PC-3 (cell line): Measurements from ENCODE around the gene KCNH1. TPM values are rescaled to one million over a fixed set of nuclear protein-coding genes. Genes with fewer than 3 reads are reported as not detected.

Experiments used
- ATAC-seq: fragments of 200-7000 bp; cut with Tn5 transposase; 2 replicates; pipeline ENCODE4 v1.9.1; 2020; ENCODE audit warnings: mild to moderate bottlenecking, moderate library complexity
- BruUV-seq: library from RNA; stranded (reverse); fragments of 400-500 nt; replicated peaks from 2 replicates; lab custom pipeline; 2021; lab: Mats Ljungman, UMichigan
- CTCF ChIA-PET: fragments of 300-600 bp; sonication (Branson Sonifier 250); formaldehyde crosslinking; loops from one replicate; lab custom pipeline; 2022; ENCODE audit warnings: antibody characterized with exemption; lab: Charles Lee
- POLR2A ChIA-PET: fragments of 300-600 bp; sonication (Branson Sonifier 250); formaldehyde crosslinking; loops from one replicate; lab custom pipeline; 2022; ENCODE audit warnings: antibody characterized with exemption; ENCODE audit not compliant: unreplicated experiment; lab: Charles Lee
- DNase-seq: peaks from one replicate; pipeline ENCODE4 v3.0.0-alpha.2; 2015
- H2AFZ ChIP-seq: fragments of 300-600 bp; sonication (generic); 2 replicates; pipeline ENCODE4 v1.6.0; 2016; ENCODE audit warnings: antibody characterized with exemption, low read length
- H3F3A ChIP-seq: fragments of 300-600 bp; sonication (generic); one replicate; pipeline ENCODE4 v1.6.0; 2017; ENCODE audit warnings: antibody characterized with exemption, low read length, control low read depth, mild to moderate bottlenecking; ENCODE audit not compliant: unreplicated experiment
- H3K27ac ChIP-seq: fragments of 300-600 bp; sonication (generic); 2 replicates; pipeline ENCODE4 v1.5.1; 2016; ENCODE audit warnings: mild to moderate bottlenecking, low read length
- H3K27me3 ChIP-seq: fragments of 300-600 bp; sonication (generic); 2 replicates; pipeline ENCODE4 v1.6.1; 2016; ENCODE audit warnings: low read length, mixed read lengths
- H3K36me3 ChIP-seq: fragments of 300-600 bp; sonication (generic); 2 replicates; pipeline ENCODE4 v1.6.1; 2016; ENCODE audit warnings: low read depth, mixed run types, low read length, mixed read lengths
- H3K4me1 ChIP-seq: fragments of 300-600 bp; sonication (generic); 2 replicates; pipeline ENCODE4 v1.5.1; 2016; ENCODE audit warnings: low read length; ENCODE audit not compliant: insufficient read depth
- H3K4me2 ChIP-seq: fragments of 300-600 bp; sonication (generic); 2 replicates; pipeline ENCODE4 v1.6.0; 2016; ENCODE audit warnings: low read length
- H3K4me3 ChIP-seq: fragments of 300-600 bp; sonication (generic); 2 replicates; pipeline ENCODE4 v1.5.1; 2016; ENCODE audit warnings: mild to moderate bottlenecking, low read length, mixed read lengths
- H3K79me2 ChIP-seq: fragments of 300-600 bp; sonication (generic); 2 replicates; pipeline ENCODE4 v1.6.1; 2017; ENCODE audit warnings: low read length, mixed read lengths
- H3K9ac ChIP-seq: fragments of 300-600 bp; sonication (generic); 2 replicates; pipeline ENCODE4 v1.6.0; 2016; ENCODE audit warnings: mild to moderate bottlenecking, low read length
- H3K9me2 ChIP-seq: fragments of 300-600 bp; sonication (generic); replicated peaks from 2 replicates; pipeline ENCODE4 v1.6.1; 2016; ENCODE audit warnings: mixed run types, low read length, mixed read lengths
- H3K9me3 ChIP-seq: fragments of 300-600 bp; sonication (generic); 2 replicates; pipeline ENCODE4 v1.6.1; 2016; ENCODE audit warnings: low read length, mixed read lengths
- H4K20me1 ChIP-seq: fragments of 300-600 bp; sonication (generic); 2 replicates; pipeline ENCODE4 v1.6.1; 2016; ENCODE audit warnings: low read length, mixed read lengths
- EZH2 ChIP-seq: fragments of 300-600 bp; sonication (generic); IDR thresholded peaks from one replicate; pipeline ENCODE4 v1.6.1; 2017; ENCODE audit warnings: antibody characterized with exemption, mild to moderate bottlenecking, low read length; ENCODE audit not compliant: unreplicated experiment
- EZH2phosphoT487 ChIP-seq: fragments of 300-600 bp; sonication (generic); IDR thresholded peaks from 2 replicates; pipeline ENCODE4 v1.6.1; 2018; ENCODE audit warnings: mild to moderate bottlenecking, antibody characterized with exemption, low read length, borderline replicate concordance
- intact Hi-C: fragments of 100-400 bp; cut with micrococcal nuclease; formaldehyde crosslinking; loops from 2 replicates; pipeline ENCODE4 v1.9.0; 2023
- total RNA-seq: library from RNA; depleted of rRNA; stranded (reverse); fragments of >200 nt; gene quantifications from 2 replicates; pipeline ENCODE4 v1.2.3, GENCODE V29; 2014
- TF ChIP-seq, protein P1 (sequence below): fragments of 300-600 bp; sonication (generic); conservative IDR thresholded peaks from 2 replicates; pipeline ENCODE4 v1.5.1; 2017; ENCODE audit warnings: antibody characterized with exemption, low read depth, mild to moderate bottlenecking, low read length

Gene KCNH1
- total RNA-seq, 1 experiment from 2014 or later, result not detected

DNA sequence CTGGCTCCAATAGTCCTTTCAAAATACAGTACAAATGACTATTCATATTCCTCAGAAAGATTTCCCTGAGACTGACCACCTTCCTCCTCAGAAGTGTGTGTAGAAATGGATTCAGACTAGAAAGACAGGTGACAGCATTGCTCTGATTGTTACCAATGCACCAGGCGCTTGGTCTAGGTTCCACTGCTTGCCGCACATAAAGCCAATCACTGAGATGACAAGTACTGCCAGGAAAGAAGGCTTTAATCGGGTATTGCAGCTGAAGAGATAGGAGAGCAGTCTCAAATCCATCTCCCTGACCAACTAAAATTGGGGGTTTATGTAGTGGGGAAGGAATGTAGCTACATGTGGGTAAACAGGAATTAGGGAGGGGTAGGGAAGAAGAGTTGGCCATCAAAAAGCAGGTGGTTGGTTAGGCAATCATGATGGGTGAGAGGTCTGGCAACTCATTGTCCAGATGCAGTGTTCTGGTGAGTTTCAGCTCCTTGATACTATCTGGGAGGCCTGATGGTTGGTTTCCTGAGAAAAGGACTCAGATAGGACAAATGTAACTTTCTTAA lies 98.0 kb downstream of the KCNH1 start:
- no peaks in the 10 kb centered on the region for H4K20me1 ChIP-seq
- no peaks in the 10 kb centered on the region for H3K36me3 ChIP-seq
- no peaks in the 10 kb centered on the region for H3K79me2 ChIP-seq
- H2AFZ ChIP-seq, result no peak overlapping the region
- H3K9me2 ChIP-seq, result no peaks in the 10 kb centered on the region
- ChIA-PET POLR2A (no interaction called here), CTCF (no interaction called here)
- no peak overlapping the region for H3K9ac ChIP-seq
- H3K27ac ChIP-seq, result no peak overlapping the region
- DNase-seq (no peak), ATAC-seq (no peak)
- no peak for TF ChIP-seq EZH2phosphoT487
- H3K4me3 ChIP-seq, result no peak overlapping the region
- BruUV-seq, result no TSS peak
- no peak overlapping the region for H3K4me2 ChIP-seq
- 0 out of 2 replicates have a peak, but pooled peaks cover 7% of the 10 kb centered on the region for H3K4me1 ChIP-seq
- H3F3A ChIP-seq, result no peaks in the 10 kb centered on the region
- H3K9me3 ChIP-seq, result no peaks in the 10 kb centered on the region
- intact Hi-C loops, result no loop called here
- peaks cover 3% of the 10 kb centered on the region; the same call in 1 of the 2 replicates for H3K27me3 ChIP-seq

DNA sequence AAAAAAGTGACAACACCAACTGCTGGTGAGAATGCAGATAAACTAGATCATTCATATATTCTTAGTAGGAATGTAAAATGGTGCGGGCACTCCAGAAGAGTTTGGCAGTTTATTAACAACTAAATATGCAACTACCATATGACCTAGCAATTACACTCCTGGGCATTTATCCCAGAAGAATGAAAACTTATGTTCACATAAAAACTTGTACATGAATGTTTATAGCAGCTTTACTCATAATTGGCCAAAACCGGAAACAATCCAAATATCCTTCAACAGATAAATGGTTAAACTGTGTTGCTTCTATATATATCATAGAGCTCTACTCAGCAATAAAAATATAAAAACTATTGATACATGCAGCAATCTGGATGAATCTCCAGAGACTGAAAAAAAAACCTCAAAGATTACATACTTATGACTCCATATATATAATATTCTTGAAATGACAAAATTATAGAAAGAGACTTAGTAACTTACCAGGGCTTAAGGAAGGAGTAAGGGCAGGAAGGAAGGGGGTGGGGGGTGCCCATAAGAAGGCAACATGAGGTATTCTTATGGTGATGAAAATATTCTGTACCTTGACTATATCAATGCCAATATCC lies 99.9 kb downstream of the KCNH1 start:
- no peak overlapping the region for H3K4me3 ChIP-seq
- no peaks in the 10 kb centered on the region for H3K36me3 ChIP-seq
- H3K4me1 ChIP-seq, result 0 out of 2 replicates have a peak, but pooled peaks cover 7% of the 10 kb centered on the region
- no peak overlapping the region for H3K4me2 ChIP-seq
- H3K79me2 ChIP-seq, result no peaks in the 10 kb centered on the region
- no peak overlapping the region for H3K9ac ChIP-seq
- intact Hi-C loops, result no loop called here
- DNase-seq (no peak), ATAC-seq (no peak)
- H3K27me3 ChIP-seq, result no peaks in the 10 kb centered on the region
- no peak overlapping the region for H2AFZ ChIP-seq
- H3K9me3 ChIP-seq, result no peaks in the 10 kb centered on the region
- no TSS peak for BruUV-seq
- ChIA-PET CTCF (no interaction called here), POLR2A (no interaction called here)
- H3F3A ChIP-seq, result no peaks in the 10 kb centered on the region
- no peaks in the 10 kb centered on the region for H3K9me2 ChIP-seq
- H4K20me1 ChIP-seq, result no peaks in the 10 kb centered on the region
- TF ChIP-seq EZH2 (no peak), EZH2phosphoT487 (no peak)
- TF ChIP-seq, protein P1, sequence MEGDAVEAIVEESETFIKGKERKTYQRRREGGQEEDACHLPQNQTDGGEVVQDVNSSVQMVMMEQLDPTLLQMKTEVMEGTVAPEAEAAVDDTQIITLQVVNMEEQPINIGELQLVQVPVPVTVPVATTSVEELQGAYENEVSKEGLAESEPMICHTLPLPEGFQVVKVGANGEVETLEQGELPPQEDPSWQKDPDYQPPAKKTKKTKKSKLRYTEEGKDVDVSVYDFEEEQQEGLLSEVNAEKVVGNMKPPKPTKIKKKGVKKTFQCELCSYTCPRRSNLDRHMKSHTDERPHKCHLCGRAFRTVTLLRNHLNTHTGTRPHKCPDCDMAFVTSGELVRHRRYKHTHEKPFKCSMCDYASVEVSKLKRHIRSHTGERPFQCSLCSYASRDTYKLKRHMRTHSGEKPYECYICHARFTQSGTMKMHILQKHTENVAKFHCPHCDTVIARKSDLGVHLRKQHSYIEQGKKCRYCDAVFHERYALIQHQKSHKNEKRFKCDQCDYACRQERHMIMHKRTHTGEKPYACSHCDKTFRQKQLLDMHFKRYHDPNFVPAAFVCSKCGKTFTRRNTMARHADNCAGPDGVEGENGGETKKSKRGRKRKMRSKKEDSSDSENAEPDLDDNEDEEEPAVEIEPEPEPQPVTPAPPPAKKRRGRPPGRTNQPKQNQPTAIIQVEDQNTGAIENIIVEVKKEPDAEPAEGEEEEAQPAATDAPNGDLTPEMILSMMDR, result no peak
- H3K27ac ChIP-seq, result no peak overlapping the region

DNA sequence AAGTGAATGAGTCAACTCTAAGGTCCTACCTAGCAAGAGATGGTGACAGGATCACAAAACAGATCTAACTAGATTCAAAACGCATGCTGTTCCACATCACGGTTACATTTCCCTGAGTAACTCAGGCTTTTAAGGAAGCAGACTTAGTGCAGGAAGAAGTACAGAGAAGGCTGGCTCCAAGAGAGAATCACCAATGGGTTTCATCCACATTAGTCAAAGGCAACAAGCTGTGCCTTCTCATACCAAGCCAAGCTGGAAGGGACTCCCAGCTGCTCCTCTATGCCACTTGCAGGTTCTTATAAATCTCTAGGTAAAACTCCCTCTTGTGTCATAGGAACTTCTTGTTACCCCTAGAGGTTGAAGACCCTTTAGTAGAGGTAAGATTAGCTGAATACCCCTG lies 109.0 kb downstream of the KCNH1 start:
- Histone ChIP-seq H3K9ac (no peak overlapping the region), H2AFZ (no peak overlapping the region), H3K36me3 (no peaks in the 10 kb centered on the region), H3F3A (no peaks in the 10 kb centered on the region), H3K4me3 (no peak overlapping the region), H3K27me3 (no peaks in the 10 kb centered on the region), H4K20me1 (no peaks in the 10 kb centered on the region), H3K27ac (no peak overlapping the region), H3K79me2 (no peaks in the 10 kb centered on the region), H3K4me2 (no peak overlapping the region), H3K9me3 (no peaks in the 10 kb centered on the region), H3K4me1 (no peaks in the 10 kb centered on the region), H3K9me2 (no peaks in the 10 kb centered on the region)
- ChIA-PET CTCF (no interaction called here), POLR2A (no interaction called here)
- BruUV-seq, result no TSS peak
- intact Hi-C loops, result no loop called here
- TF ChIP-seq EZH2, result no peak
- no peak for TF ChIP-seq EZH2phosphoT487
- TF ChIP-seq, protein P1, result no peak
- no peak for ATAC-seq
- DNase-seq, result no peak
